IMR-90 (cell line): ENCODE data around the gene RINT1. TPM values are rescaled to one million over a fixed set of nuclear protein-coding genes. Genes with fewer than 3 reads are reported as not detected.
"Not testable (repeated sequence)": the region's sequence is repeated elsewhere in the genome, so short reads cannot be mapped to it uniquely, and the experiment has no call there.

Experiments
- ATAC-seq: fragments of 200-7000 bp; cut with Tn5 transposase; 2 replicates; pipeline ENCODE4 v1.9.1; 2020; ENCODE audit warnings: low read depth, mild to moderate bottlenecking, moderate library complexity
- BruUV-seq: library from RNA; stranded (reverse); fragments of 400-500 nt; replicated peaks from 2 replicates; lab custom pipeline; 2021; lab: Mats Ljungman, UMichigan
- CTCF ChIA-PET: fragments of 300-600 bp; formaldehyde crosslinking; extraction: SDS; loops from one replicate; lab custom pipeline; 2021; ENCODE audit warnings: antibody characterized with exemption; lab: Yijun Ruan, JAX
- POLR2A ChIA-PET: fragments of 300-600 bp; sonication (Branson Sonifier 250); formaldehyde crosslinking; loops from one replicate; lab custom pipeline; 2022; ENCODE audit warnings: antibody characterized with exemption; ENCODE audit not compliant: unreplicated experiment; lab: Charles Lee
- DNase-seq: peaks from one replicate; pipeline ENCODE4 v3.0.0; 2013
- H2AFZ ChIP-seq: replicated peaks from 2 replicates; pipeline ENCODE3; 2013; ENCODE audit warnings: low read length, mild to moderate bottlenecking; ENCODE audit not compliant: poor library complexity
- H2AK5ac ChIP-seq: 2 replicates; pipeline ENCODE4 v1.6.1; 2013; ENCODE audit warnings: low read depth, low read length, inconsistent platforms
- H2AK9ac ChIP-seq: replicated peaks from 2 replicates; pipeline ENCODE3; 2013; ENCODE audit warnings: mild to moderate bottlenecking, low read depth, low read length, moderate library complexity; ENCODE audit not compliant: poor library complexity
- H2BK120ac ChIP-seq: 2 replicates; pipeline ENCODE4 v1.6.1; 2013; ENCODE audit warnings: low read depth, low read length, inconsistent platforms
- H2BK15ac ChIP-seq: 3 replicates; pipeline ENCODE4 v1.6.1; 2013; ENCODE audit warnings: low read depth, low read length, inconsistent platforms
- H2BK20ac ChIP-seq: 2 replicates; pipeline ENCODE4 v1.6.1; 2013; ENCODE audit warnings: low read depth, mild to moderate bottlenecking, inconsistent platforms, low read length, moderate library complexity
- H2BK5ac ChIP-seq: 2 replicates; pipeline ENCODE4 v1.6.1; 2013; ENCODE audit warnings: mild to moderate bottlenecking, low read depth, low read length, inconsistent platforms; ENCODE audit not compliant: poor library complexity, severe bottlenecking
- H3K14ac ChIP-seq: replicated peaks from 2 replicates; pipeline ENCODE4 v1.6.1; 2013; ENCODE audit warnings: low read depth, low read length, inconsistent platforms
- H3K18ac ChIP-seq: 2 replicates; pipeline ENCODE4 v1.6.1; 2013; ENCODE audit warnings: low read depth, low read length, control low read depth
- H3K23ac ChIP-seq: 2 replicates; pipeline ENCODE4 v1.6.1; 2013; ENCODE audit warnings: low read depth, low read length, inconsistent platforms
- H3K27ac ChIP-seq: 2 replicates; pipeline ENCODE4 v1.5.1; 2013; ENCODE audit warnings: mild to moderate bottlenecking, control low read depth, low read length; ENCODE audit not compliant: insufficient read depth
- H3K27me3 ChIP-seq: 2 replicates; pipeline ENCODE4 v1.6.1; 2013; ENCODE audit warnings: low read length; ENCODE audit not compliant: control insufficient read depth, insufficient read depth
- H3K36me3 ChIP-seq: 2 replicates; pipeline ENCODE4 v1.6.1; 2013; ENCODE audit warnings: low read length, mixed read lengths; ENCODE audit not compliant: control insufficient read depth, insufficient read depth
- H3K4ac ChIP-seq: 2 replicates; pipeline ENCODE4 v1.6.1; 2013; ENCODE audit warnings: low read depth, low read length, inconsistent platforms
- H3K4me1 ChIP-seq: 2 replicates; pipeline ENCODE4 v1.6.1; 2013; ENCODE audit warnings: low read length, mixed read lengths; ENCODE audit not compliant: control insufficient read depth, insufficient read depth
- H3K4me2 ChIP-seq: 2 replicates; pipeline ENCODE4 v1.6.1; 2013; ENCODE audit warnings: low read depth, mild to moderate bottlenecking, control low read depth, low read length, moderate library complexity
- H3K4me3 ChIP-seq: 2 replicates; pipeline ENCODE4 v1.5.1; 2013; ENCODE audit warnings: low read depth, mild to moderate bottlenecking, control low read depth, low read length, moderate library complexity; ENCODE audit not compliant: insufficient read depth
- H3K56ac ChIP-seq: 2 replicates; pipeline ENCODE4 v1.6.1; 2013; ENCODE audit warnings: low read length, inconsistent platforms; ENCODE audit not compliant: insufficient read depth; ENCODE audit errors: extremely low read depth
- H3K79me1 ChIP-seq, 2 experiments: 2 replicates each; pipeline ENCODE4 v1.6.1; 2013; ENCODE audit warnings: low read length in 2 of 2, inconsistent platforms in 1 of 2, low read depth in 1 of 2
- H3K9ac ChIP-seq: 2 replicates; pipeline ENCODE4 v1.6.1; 2013; ENCODE audit warnings: low read depth, low read length, control low read depth
- H3K9me1 ChIP-seq: 2 replicates; pipeline ENCODE4 v1.6.1; 2013; ENCODE audit warnings: low read length, inconsistent platforms; ENCODE audit not compliant: insufficient read depth
- H3K9me3 ChIP-seq: 2 replicates; pipeline ENCODE4 v1.6.1; 2013; ENCODE audit warnings: low read length; ENCODE audit not compliant: control insufficient read depth, insufficient read depth
- H4K20me1 ChIP-seq: 2 replicates; pipeline ENCODE4 v1.6.1; 2013; ENCODE audit warnings: low read length, inconsistent platforms; ENCODE audit not compliant: insufficient read depth
- H4K5ac ChIP-seq: 2 replicates; pipeline ENCODE4 v1.6.1; 2013; ENCODE audit warnings: mild to moderate bottlenecking, low read depth, low read length, control low read depth
- H4K8ac ChIP-seq, 2 experiments: 2 replicates each; pipeline ENCODE4 v1.6.1; 2013; ENCODE audit warnings: low read depth in 2 of 2, low read length in 2 of 2, control low read depth in 1 of 2, inconsistent platforms in 1 of 2
- H4K91ac ChIP-seq: 2 replicates; pipeline ENCODE4 v1.6.1; 2013; ENCODE audit warnings: low read depth, low read length, inconsistent platforms; ENCODE audit not compliant: insufficient read depth
- BHLHE40 ChIP-seq: fragments of 150-350 bp; IDR thresholded peaks from 2 replicates; pipeline ENCODE4 v1.6.1; 2016; ENCODE audit warnings: mild to moderate bottlenecking, low read depth, low read length
- MAFK ChIP-seq: IDR thresholded peaks from 2 replicates; pipeline ENCODE4 v1.6.1; 2012; ENCODE audit warnings: low read depth, low read length, improper control_type of control experiment
- NFE2L2 ChIP-seq: fragments of 150-350 bp; IDR thresholded peaks from 2 replicates; pipeline ENCODE4 v1.6.1; 2016; ENCODE audit warnings: low read depth, mild to moderate bottlenecking, low read length
- POLR2A ChIP-seq: IDR thresholded peaks from 2 replicates; pipeline ENCODE4 v1.6.1; 2012; ENCODE audit warnings: mild to moderate bottlenecking, low read depth, low read length
- RAD21 ChIP-seq: IDR thresholded peaks from 2 replicates; pipeline ENCODE4 v1.6.1; 2012; ENCODE audit warnings: low read length, improper control_type of control experiment
- WGBS, 2 experiments: methylation state at CpG; one replicate each; pipeline versions ENCODE4 v1.1.5 to v1.1.7; 2013; ENCODE audit warnings: missing lambda C conversion rate in 2 of 2; ENCODE audit not compliant: insufficient read length in 1 of 2; ENCODE audit errors: extremely low coverage in 2 of 2; 5-methylcytosine and 5-hydroxymethylcytosine counted together
- dilution Hi-C: fragments of 300-500 bp; cut with HindIII; formaldehyde crosslinking; loops from one replicate; pipeline ENCODE4 v1.14.3; 2018; ENCODE audit warnings: low sequenced_read_pairs; ENCODE audit not compliant: unreplicated experiment
- in situ Hi-C: fragments of 300-500 bp; cut with MboI; formaldehyde crosslinking; loops from 3 replicates; pipeline ENCODE4 v1.14.3; 2019; ENCODE audit warnings: low sequenced_read_pairs, inconsistent platforms, mixed read lengths
- intact Hi-C: fragments of 100-400 bp; cut with micrococcal nuclease; formaldehyde crosslinking; loops from 2 replicates; pipeline ENCODE4 v1.10.0; 2022
- polyA plus RNA-seq, 3 experiments: library from polyadenylated mRNA; depleted of rRNA; stranded (reverse); fragments of >200 nt; gene quantifications; 2 replicates each; pipeline ENCODE4 v1.2.3, GENCODE V29; 2012; ENCODE audit warnings: low replicate concordance in 1 of 3
- total RNA-seq: library from RNA; depleted of rRNA; stranded (reverse); fragments of >200 nt; gene quantifications from 2 replicates; pipeline ENCODE4 v1.2.3, GENCODE V29; 2012
- TF ChIP-seq, protein P1 (sequence below): conservative IDR thresholded peaks from 2 replicates; pipeline ENCODE4 v1.5.1; 2012; ENCODE audit warnings: mild to moderate bottlenecking, low read depth, low read length, improper control_type of control experiment

Gene RINT1
- total and polyA plus RNA-seq, 2 of the 4 experiments (the other 2 are of a cell fraction), result 15.9 to 23.1 TPM

- Histone ChIP-seq H4K91ac (no peak overlapping the region), H3K79me1 (peaks cover 11 to 42% of the 10 kb centered on the region in 2 experiments; a peak in 2 of 4 replicates), H3K4me1 (peaks cover 2% of the 10 kb centered on the region; the same call in 1 of the 2 replicates), H2AK5ac (no peak overlapping the region), H3K4me2 (no peak overlapping the region), H3K56ac (no peak overlapping the region), H4K8ac (no peak overlapping the region), H2AK9ac (no peak overlapping the region), H4K20me1 (peaks cover 9% of the 10 kb centered on the region), H2BK20ac (no peak overlapping the region), H3K18ac (no peak overlapping the region), H2BK120ac (no peak overlapping the region), H3K27me3 (no peaks in the 10 kb centered on the region), H3K9me3 (no peaks in the 10 kb centered on the region), H3K27ac (no peak overlapping the region), H3K9ac (no peak overlapping the region), H3K23ac (no peak overlapping the region), H3K14ac (no peak overlapping the region), H2AFZ (no peak overlapping the region), H3K9me1 (no peaks in the 10 kb centered on the region), H4K5ac (no peak overlapping the region), H3K36me3 (peaks cover 1% of the 10 kb centered on the region; the same call in 1 of the 2 replicates), H2BK15ac (no peak overlapping the region), H3K4ac (no peak overlapping the region), H3K4me3 (no peak overlapping the region), H2BK5ac (no peak overlapping the region)
- intact Hi-C loops, result no loop called here
- DNase-seq (peak; percentile 8), ATAC-seq (no peak)
- BruUV-seq, result no TSS peak
- ChIA-PET CTCF (no interaction called here), POLR2A (no interaction called here)
- no CpG with 5 or more reads among the region's 6 CpGs for WGBS, 2 experiments
- dilution Hi-C loops, result no loop called here
- in situ Hi-C loops, result no loop called here
- TF ChIP-seq RAD21 (no peak), NFE2L2 (no peak), MAFK (no peak), POLR2A (no peak), BHLHE40 (no peak)
- TF ChIP-seq, protein P1, sequence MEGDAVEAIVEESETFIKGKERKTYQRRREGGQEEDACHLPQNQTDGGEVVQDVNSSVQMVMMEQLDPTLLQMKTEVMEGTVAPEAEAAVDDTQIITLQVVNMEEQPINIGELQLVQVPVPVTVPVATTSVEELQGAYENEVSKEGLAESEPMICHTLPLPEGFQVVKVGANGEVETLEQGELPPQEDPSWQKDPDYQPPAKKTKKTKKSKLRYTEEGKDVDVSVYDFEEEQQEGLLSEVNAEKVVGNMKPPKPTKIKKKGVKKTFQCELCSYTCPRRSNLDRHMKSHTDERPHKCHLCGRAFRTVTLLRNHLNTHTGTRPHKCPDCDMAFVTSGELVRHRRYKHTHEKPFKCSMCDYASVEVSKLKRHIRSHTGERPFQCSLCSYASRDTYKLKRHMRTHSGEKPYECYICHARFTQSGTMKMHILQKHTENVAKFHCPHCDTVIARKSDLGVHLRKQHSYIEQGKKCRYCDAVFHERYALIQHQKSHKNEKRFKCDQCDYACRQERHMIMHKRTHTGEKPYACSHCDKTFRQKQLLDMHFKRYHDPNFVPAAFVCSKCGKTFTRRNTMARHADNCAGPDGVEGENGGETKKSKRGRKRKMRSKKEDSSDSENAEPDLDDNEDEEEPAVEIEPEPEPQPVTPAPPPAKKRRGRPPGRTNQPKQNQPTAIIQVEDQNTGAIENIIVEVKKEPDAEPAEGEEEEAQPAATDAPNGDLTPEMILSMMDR, result no peak
Observed at GRCh38 chr7:105519353-105519752, 12.6 kb upstream of the RINT1 start.

DNA sequence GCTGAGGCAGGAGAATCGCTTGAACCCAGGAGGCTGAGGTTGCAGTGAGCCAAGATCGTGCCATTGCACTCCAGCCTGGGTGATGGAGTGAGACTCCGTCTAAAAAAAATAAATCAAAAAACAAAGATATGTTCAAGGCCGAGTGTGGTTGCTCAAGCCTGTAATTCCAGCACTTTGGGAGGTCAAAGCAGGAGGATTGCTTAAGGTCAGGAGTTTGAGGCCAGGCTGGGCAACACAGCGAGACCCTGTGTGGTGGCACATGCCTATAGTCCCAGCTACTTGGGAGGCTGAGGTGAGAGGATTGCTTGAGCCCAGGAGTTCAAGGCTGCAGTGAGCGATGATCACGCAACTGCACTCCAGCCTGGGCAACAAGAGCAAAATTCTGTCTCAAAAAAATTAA lies 11.4 kb upstream of the RINT1 start:
- H3K27ac ChIP-seq, H4K5ac ChIP-seq, H2BK120ac ChIP-seq, H3K4me3 ChIP-seq, H3K9me3 ChIP-seq, H3K9me1 ChIP-seq, in situ Hi-C loops, DNase-seq, ATAC-seq, H3K4ac ChIP-seq, H3K36me3 ChIP-seq, H4K20me1 ChIP-seq, H2BK5ac ChIP-seq, H2BK15ac ChIP-seq, CTCF ChIA-PET, H3K27me3 ChIP-seq, H2AFZ ChIP-seq, H3K56ac ChIP-seq, H4K91ac ChIP-seq, H2BK20ac ChIP-seq, H3K18ac ChIP-seq, H4K8ac ChIP-seq, dilution Hi-C loops, H2AK9ac ChIP-seq, H3K4me1 ChIP-seq, POLR2A ChIA-PET: not testable (repeated sequence)
- WGBS, 2 experiments, result 70% methylated on average over 2 of the region's 7 CpGs; no CpG with 5 or more reads in 1 of the 2 experiments
- intact Hi-C loops, result loop anchor here (5.0 kb wide), 1 partner anchor 133 kb away; the partner anchor contains the start of gene SRPK2
- TSS peak; percentile 48 for BruUV-seq
- Histone ChIP-seq H3K79me1 (peaks cover 7 to 34% of the 10 kb centered on the region in 2 experiments; a peak in 2 of 4 replicates), H3K4me2 (peak overlapping the region; percentile 96; the same call in 1 of the 2 replicates), H3K23ac (0 out of 2 replicates have a peak overlapping the region, but pooled peaks have one; percentile 61), H3K9ac (0 out of 2 replicates have a peak overlapping the region, but pooled peaks have one; percentile 78), H3K14ac (0 out of 2 replicates have a peak overlapping the region, but pooled peaks have one; percentile 53), H2AK5ac (peak overlapping the region; percentile 78; the same call in 1 of the 2 replicates)
